Glomerular visceral epithelial cell (primary cell): ENCODE results near the gene YPEL3.
A peak's percentile ranks its signal among the peaks of the same experiment; 100 is the strongest.

Source experiments
- DNase-seq: peaks from one replicate; pipeline ENCODE4 v3.0.0-alpha.2; 2016; ENCODE audit errors: extremely low spot score

YPEL3 gene

GRCh38 chr16:30069611-30070462 is 26.2 kb downstream of the YPEL3 start:
- no peak for DNase-seq

- no peak for DNase-seq
These were observed 27.0 kb downstream of the YPEL3 start for GRCh38 chr16:30068750-30069610.

GRCh38 chr16:30068333-30068732 is 27.7 kb downstream of the YPEL3 start:
- no peak for DNase-seq

GRCh38 chr16:30067584-30067916 is 28.5 kb downstream of the YPEL3 start:
- no peak for DNase-seq

- no peak for DNase-seq
These were observed 29.0 kb downstream of the YPEL3 start for GRCh38 chr16:30066761-30067583.

- DNase-seq = no peak
These were observed 29.9 kb downstream of the YPEL3 start for GRCh38 chr16:30065943-30066760.

- DNase-seq = peak; percentile 99
These were observed 30.7 kb downstream of the YPEL3 start, which contains the start of gene ALDOA for GRCh38 chr16:30065102-30065942. Gene ALDOA (plus strand): TSS chr16:30065760. CDS start chr16:30066898, 1,138 bp downstream.

- no peak for DNase-seq
These were observed 31.3 kb downstream of the YPEL3 start for GRCh38 chr16:30064729-30065101.

- DNase-seq = peak; percentile 47
These were observed 31.9 kb downstream of the YPEL3 start for GRCh38 chr16:30063893-30064728.

- DNase-seq = no peak
These were observed 32.6 kb downstream of the YPEL3 start for GRCh38 chr16:30063278-30063892.

GRCh38 chr16:30060836-30061554 is 35.0 kb downstream of the YPEL3 start:
- no peak for DNase-seq

GRCh38 chr16:30060346-30060745 is 35.7 kb downstream of the YPEL3 start:
- DNase-seq = no peak

GRCh38 chr16:30054959-30055553 is 41.0 kb downstream of the YPEL3 start:
- DNase-seq = no peak

GRCh38 chr16:30054451-30054850 is 41.6 kb downstream of the YPEL3 start:
- no peak for DNase-seq

- no peak for DNase-seq
These were observed 42.5 kb downstream of the YPEL3 start for GRCh38 chr16:30053376-30054015.

GRCh38 chr16:30052671-30053372 is 43.2 kb downstream of the YPEL3 start:
- peak; percentile 92 for DNase-seq

GRCh38 chr16:30051518-30051917 is 44.5 kb downstream of the YPEL3 start:
- DNase-seq = peak; percentile 62
